Suprapubic skin (tissue), 3 donors: ENCODE results near the gene NPTXR.

Experiments used
- EP300 ChIP-seq: sonication (generic); formaldehyde crosslinking; IDR thresholded peaks from one replicate; pipeline ENCODE4 v1.6.1; 2017; ENCODE audit warnings: antibody characterized with exemption
- TF ChIP-seq, protein P1 (sequence below), 2 donors: fragments of 200-600 bp in 1 of 2; fragments of 450-650 bp in 1 of 2; sonication (generic) in 1 of 2; IDR thresholded peaks; one replicate each; pipeline ENCODE4 v1.5.1; 2016 to 2019; ENCODE audit warnings: antibody characterized with exemption in 2 of 2, mild to moderate bottlenecking in 1 of 2, moderate library complexity in 1 of 2

GRCh38 chr22:38827510-38827909 is 16.3 kb downstream of the NPTXR start:
- TF ChIP-seq, protein P1, sequence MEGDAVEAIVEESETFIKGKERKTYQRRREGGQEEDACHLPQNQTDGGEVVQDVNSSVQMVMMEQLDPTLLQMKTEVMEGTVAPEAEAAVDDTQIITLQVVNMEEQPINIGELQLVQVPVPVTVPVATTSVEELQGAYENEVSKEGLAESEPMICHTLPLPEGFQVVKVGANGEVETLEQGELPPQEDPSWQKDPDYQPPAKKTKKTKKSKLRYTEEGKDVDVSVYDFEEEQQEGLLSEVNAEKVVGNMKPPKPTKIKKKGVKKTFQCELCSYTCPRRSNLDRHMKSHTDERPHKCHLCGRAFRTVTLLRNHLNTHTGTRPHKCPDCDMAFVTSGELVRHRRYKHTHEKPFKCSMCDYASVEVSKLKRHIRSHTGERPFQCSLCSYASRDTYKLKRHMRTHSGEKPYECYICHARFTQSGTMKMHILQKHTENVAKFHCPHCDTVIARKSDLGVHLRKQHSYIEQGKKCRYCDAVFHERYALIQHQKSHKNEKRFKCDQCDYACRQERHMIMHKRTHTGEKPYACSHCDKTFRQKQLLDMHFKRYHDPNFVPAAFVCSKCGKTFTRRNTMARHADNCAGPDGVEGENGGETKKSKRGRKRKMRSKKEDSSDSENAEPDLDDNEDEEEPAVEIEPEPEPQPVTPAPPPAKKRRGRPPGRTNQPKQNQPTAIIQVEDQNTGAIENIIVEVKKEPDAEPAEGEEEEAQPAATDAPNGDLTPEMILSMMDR (IDR thresholded peaks at IDR 0.05), result no peak
- TF ChIP-seq EP300, result no peak
